Fibroblast of skin of left quadriceps (primary cell): Measurements from ENCODE around the gene FBXO31.
"Not testable (repeated sequence)": the region's sequence is repeated elsewhere in the genome, so short reads cannot be mapped to it uniquely, and the experiment has no call there.

ENCODE experiments used
- DNase-seq, 2 experiments: peaks; one replicate each; pipeline ENCODE4 v3.0.0-alpha.2; 2013; ENCODE audit warnings: low read depth in 2 of 2

The FBXO31 gene

DNA sequence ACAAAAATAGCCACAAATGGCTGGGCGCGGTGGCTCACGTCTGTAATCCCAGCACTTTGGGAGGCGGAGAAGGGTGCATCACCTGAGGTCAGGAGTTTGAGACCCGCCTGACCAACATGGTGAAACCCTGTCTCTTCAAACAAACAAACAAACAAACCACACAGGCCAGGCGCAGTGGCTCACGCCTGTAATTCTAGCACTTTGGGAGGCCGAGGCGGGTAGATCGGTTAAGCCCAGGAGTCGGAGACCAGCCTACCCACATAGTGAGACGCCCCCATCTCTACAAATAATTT, 1.2 kb upstream of the FBXO31 start:
- DNase-seq, result not testable (repeated sequence)

DNA sequence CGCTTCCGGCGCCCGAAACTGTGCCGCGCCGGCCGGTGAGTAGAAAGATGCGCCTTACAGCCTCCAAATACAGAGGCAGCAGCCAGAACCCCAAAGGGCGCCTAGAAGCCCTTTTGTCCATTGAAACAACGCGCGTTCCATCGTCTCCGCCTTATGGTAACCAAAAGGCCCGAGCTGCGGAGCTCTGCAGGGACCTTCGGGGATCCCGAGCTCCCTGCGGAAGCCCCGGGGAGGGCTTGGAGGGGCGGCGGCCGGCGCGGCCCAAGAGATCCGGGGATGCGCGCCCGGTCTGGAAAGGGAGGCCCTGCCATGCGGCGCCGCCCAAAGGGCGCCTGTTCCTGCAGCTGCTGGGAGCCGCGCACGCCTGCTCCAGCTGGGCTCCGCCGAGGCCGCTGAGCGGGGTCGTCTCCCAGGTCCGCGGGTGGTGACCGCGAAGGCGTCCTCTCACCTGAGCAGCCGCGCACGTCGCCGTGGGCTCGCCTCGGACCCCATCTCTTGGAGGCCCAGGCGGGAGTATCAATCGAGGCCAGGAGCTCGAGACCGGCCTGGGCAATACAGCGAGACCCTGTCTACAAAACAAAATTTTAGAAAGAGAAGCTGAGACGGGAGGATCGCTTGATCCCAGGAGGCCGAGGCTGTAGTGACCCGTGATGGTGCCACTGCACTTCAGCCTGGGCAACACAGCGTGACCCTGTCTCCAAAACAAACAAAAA, 742 bp upstream of the FBXO31 start:
- DNase-seq, result no peak

DNA sequence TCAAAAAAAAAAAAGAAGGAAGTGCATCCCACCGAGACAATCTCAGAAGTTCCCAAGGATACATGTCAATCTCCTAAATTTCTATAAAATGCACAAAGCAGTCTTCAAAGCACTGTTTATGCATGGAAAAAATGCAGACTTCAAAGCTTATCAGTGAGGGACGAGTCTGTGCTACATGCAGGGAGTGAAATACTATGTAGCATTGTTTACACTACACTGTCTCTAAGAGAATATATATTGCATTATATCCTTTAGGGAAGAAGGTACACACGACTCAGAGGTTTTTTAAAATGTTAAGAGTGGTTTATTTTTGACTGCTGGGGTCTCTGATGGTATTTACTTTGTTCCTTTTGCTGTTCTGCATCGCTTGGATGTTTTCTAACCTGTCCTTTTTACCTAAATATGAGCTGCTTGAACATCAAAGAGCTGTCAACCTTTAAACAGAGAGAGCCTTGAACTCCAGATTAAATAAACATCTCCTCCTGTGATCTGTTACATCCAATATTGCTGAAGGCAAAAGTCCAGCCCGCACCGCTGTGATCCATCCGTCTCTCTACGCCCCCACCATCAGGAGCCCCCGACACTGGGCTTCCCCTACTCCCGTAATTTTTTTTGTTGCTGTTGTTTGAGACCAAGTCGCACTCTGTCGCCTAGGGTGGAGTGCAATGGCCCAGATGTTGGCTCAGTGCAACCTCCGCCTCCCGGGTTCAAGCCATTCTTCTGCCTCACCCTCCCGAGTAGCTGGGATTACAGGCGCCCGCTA, 1.4 kb downstream of the FBXO31 start:
- DNase-seq, result no peak

DNA sequence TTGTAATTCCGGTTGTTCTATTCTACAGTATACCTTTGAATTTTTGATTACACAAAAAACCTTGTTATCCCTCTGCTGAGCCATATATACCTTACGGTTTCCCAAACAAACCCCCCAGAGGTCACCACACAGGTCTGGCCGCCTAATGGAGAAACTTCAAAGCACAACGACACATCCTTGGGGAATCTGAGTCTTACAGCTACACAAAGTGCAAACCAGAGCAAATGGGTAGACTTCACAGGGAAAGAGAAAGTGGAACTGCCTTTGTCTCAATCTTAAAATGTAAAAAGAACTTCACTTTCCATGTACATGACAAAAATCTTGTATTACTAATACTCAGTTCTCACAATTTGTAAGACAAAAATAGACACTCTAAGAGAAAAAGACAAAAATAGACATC, 2.7 kb downstream of the FBXO31 start:
- DNase-seq, result no peak

DNA sequence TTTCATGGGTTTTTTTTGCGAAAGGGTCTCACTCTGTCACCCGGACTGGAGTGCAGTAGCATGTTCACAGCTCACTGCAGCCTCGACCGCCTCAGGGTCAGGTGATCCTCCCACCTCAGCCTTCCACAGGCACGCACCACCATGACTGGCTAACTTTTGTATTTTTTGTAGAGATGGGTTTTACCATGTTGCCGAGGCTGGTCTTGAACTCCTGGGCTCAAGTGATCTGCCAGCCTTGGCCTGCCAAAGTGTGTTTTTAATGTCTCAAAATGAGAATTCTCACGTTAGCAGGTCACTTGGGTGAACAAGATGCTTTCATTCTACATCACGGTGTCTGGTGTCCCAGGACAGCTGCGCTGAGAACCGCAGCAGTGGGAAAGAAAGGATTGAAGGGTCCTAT, 3.2 kb downstream of the FBXO31 start:
- DNase-seq, result no peak

DNA sequence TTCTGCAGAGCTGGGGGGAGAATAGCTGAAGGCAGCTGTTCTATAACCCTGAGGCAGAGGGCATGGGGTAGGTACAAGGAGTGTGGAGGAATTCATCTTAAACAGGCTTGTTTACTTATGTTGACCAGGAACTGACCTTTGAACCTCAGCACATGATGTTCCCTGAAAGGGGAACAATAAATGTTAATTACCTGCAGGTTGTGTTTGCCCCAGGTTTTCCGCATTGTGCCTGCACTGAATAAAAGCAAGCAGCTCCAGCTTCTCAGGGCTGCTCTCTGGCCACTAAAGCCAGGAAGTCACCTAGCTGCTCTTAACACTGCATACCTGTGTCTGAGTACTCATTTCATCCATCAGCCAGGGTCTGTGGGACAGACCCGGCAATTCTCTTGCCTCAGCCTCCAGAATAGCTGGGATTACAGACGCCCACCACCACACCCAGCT, 4.2 kb downstream of the FBXO31 start:
- not testable (repeated sequence) for DNase-seq

DNA sequence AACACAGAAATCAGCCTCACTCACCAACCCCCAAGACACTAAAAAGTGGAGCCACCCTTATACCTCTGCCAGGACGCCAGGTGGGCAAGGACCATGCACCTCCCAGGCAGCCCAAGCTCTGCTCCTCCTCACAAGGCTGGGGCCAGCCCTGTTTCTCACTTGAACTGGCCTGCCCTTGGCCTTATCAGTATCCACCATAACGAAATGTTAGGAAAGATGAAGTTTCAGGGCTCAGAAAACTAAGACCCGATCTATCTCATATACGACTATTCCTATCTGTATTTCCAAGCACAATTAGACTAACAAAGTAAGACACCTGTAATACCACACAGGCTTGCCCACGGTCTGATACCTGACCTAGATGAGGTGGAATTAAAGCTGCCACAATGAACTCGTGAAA, 6.9 kb downstream of the FBXO31 start:
- DNase-seq, result no peak

DNA sequence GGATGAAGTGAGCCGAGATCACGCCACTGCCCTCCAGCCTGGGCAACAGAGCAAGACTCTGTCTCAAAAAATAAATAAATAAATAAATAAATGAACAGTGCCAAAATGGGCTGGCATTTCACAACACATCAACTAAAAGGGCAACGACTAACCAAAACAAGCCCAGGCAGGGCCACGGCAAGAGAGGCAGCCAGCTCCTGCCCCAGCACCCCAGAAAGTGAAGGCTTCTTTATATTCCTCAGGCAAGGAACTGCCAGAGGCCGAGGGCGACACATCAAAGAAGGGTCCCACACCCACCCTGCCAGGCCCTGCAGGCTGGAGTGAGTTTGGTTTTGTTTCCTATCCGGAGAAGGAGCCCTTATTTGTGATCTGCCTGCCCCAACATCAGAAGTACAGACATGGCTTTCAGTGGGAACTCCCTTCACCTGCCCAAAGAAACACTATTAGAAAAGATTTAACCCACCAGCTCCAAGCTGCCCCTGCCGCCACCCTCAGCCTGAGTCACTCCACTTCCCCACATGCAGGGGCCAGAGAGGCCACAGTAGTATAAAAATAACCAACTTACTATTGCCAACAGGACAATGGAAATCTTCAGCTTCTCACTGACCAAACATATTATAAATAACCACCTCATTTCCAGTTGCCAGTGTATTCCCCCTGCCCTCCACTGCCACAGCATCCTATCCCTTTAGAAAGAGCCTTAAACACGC, 8.0 kb downstream of the FBXO31 start:
- no peak for DNase-seq

DNA sequence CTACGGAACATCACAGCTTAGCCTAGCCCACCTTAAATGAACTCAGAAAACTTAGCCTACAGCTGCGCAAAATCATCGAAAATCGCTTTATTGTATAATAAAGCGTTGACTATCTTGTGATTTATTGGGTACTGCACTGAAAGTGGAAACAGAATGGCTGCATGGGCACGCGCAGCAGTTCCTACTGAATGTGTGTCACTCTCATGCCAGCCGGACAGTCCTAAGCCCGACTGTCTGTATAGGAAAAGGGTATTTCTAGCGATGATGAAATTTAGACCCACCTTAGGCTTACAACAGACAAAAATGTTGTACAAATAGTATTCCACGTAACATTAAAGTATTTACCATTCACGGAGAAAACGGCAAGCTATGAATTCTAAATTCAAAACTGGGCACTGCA, 9.3 kb downstream of the FBXO31 start:
- no peak for DNase-seq

DNA sequence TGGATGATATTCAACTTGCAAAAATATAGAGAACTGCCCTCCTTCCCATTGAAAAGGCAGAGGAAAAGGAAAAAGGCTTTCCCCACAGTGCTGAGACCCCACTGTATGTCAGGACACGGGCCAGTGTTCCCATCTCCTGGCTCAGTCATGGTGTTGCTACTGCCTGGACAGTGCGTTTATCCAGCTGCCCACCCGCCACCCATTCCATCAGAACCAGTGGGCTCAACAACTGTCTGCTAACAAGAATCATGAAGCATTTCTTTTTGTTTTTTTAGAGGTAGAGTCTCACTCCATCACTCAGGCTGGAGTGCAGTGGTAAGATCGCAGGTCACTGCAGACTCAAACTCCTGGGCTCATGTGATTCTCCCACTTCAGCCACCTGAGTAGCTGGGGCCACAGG, 11.3 kb downstream of the FBXO31 start:
- no peak for DNase-seq

DNA sequence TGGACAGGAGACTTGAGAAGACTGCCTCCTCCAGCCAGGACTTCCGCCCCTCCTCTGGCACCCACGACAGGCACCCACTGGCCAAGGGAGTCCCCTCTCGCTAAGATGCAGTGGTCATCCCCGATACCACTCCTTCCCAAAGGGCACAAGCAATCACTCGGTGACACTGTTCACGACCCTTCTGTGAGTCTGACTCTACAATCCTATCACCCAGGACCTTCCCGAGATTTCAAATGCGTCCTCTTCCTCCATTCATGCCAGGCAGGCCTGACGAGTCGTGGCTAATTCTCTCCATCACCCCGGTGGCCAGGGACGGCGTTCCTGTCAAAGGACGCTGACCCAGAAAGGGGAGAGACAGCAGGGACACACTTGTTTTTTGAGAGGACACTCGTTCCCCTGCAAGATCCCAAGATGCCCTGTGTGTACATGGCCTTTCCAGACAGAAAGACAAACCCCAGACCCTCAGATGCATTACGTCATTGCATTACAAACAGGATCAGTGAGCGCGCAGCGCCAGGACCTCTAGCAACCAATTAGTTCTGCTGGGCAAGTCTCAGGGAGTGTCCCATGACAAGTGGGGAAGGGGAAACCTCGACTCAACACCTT, 12.2 kb downstream of the FBXO31 start:
- no peak for DNase-seq

DNA sequence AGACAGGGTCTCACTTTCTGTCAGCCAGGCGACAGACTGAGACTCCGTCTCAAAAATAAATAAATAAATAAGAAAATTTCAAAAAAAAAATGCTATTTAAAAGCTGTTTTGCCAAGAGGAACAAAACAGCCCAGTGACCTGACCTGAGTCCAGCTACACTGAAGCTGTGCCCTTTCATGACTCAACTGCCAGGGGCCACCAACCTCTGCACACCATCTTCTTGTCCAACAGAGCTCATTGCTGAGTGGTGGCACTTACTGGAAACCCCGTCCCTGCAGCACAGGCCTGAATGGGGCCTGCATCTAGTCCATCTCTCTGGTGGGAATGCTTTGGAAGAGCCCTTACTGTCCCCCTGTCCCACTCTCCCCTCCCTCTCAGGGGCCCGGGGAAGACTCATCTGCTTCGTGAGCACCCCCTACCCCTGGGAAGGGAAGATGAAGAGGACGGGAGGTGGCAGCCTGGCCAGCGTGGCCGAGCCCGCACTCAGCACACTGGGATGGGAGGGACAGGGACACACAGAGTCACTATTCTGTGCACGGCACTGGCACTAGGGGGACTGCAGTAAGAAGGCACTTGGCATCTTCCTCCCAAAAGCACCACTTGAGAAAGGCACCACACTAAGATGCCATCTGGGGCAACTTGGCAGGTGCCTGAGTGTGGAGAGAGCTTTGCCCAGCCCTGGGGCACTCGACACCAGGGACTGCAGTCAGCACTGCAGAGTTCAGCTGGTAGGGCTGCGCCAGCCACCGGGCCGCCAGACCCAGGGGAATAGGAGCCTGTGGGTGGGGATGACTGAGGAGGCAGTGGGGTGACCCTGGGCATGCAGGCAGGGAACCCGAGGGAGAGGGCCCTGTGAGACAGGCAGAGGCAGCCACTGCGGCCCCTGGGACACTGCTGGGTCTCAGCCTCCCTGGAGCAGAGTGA, 13.5 kb downstream of the FBXO31 start:
- DNase-seq, result no peak

DNA sequence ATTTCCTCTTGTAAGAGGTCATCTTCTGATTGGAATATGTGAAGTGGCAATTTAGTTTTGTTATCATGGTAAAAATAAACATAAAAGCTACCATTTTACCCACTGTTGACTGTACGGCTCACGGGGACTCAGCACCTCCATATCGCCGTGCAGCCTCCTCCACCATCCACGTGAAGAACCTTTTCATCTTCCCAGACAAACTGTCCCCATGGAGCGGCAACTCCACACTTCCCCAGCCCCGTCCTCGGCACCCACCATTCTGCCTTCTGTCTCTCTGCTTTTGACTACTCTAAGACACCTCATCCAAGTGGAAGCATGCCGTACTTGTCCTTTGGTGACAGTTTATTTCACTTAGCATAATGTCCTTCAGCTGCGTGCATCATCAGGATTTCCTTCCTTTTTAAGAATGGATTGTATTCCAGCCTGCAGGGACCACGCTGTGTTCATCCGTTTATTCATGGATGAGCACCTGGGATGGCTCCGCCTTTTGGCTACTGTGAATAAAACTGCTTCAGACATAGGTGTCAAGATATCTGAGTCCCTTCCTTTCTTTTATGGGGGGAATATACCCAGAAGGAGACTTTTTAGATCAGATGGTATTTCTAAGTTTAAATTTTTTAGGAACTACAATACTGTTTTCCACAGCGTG, 14.3 kb downstream of the FBXO31 start:
- DNase-seq, result no peak

DNA sequence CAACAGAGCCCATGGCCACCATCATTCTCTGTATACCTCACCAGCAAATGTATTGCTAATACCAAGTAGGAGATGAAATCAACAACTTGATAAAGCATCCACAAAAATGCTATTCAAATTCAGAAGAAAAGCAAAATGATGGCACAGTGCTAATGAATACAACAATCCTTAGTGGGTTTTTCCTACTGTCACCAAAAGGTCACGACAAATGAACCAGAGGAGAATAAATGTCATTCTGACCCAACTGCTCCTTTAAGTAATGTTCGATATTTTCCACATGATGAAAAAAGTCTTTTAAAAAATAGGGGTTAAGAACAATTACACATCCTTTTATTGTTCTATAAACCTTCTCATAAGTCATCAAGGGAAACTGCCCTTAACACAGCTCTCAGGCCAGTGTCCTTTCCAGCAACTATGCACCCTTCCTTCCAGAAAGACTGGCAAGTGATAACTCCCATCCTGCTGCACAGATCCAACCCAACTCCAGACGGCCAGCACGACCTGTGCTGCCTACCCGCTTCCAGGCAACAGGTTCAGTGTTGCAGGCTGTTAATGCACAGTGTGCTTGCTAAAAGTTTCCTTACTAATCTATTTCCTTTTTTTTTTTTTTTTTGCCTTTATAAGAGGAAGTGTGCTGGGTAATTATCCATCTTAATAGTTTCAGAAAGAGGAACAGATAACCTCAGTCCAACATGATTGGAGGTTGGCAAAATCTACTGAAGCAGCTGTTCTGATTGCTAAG, 15.4 kb downstream of the FBXO31 start:
- no peak for DNase-seq

DNA sequence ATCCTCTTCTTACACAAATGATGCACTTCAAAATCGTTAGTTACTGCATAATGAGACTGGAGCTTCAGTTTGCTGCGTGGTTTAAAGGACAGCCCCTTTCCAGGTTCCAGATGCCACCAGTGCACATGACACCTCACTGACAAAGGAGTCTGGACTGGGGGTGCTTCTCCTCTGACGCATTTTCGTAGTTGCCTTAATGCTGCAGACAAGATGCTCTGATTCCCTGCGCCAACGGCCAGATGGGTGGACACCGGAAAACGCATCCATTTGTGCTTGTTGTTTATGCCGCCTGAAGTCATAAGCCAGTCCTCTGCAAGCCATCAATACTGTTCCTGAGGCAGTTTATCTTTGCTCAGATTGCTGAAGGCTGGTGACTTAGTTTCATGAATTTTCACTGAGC, 16.0 kb downstream of the FBXO31 start:
- DNase-seq, result no peak

DNA sequence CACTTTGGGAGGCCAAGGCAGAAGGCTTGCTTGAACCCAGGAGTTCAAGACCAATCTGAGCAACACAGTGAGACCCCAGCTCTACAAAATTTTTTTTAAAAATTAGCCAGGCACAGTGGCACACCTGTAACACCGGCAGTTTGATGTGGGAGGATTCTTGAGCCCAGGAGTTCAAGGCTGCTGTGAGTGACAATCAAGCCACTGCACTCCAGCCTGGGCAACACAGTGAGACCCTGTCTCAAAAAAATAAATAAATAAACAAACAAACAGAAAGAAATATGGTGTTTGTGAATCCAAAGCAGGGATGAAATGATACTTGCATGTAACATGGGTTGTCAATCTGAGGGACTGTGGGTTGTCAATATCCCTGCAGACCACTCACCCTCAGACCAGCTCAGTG, 16.6 kb downstream of the FBXO31 start:
- no peak for DNase-seq

DNA sequence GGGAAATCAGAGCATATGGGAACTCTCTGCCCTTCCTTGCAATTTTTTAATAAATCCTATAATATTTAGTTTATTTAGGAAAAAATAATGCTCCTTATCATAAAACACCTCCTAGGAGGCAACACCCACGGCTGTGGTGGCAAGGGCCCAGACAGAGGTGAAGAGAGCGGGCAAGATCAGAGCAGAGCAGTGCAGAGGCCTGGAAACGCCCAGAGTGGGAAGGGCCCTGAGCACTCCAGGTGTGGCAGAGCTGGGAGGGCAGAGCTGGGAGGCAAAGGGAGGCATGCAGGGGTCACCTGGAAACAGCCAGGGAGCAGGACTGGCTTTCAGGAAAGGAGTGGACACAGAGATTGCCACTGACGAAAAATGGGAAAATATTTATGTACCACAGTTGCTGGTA, 17.3 kb downstream of the FBXO31 start:
- no peak for DNase-seq

DNA sequence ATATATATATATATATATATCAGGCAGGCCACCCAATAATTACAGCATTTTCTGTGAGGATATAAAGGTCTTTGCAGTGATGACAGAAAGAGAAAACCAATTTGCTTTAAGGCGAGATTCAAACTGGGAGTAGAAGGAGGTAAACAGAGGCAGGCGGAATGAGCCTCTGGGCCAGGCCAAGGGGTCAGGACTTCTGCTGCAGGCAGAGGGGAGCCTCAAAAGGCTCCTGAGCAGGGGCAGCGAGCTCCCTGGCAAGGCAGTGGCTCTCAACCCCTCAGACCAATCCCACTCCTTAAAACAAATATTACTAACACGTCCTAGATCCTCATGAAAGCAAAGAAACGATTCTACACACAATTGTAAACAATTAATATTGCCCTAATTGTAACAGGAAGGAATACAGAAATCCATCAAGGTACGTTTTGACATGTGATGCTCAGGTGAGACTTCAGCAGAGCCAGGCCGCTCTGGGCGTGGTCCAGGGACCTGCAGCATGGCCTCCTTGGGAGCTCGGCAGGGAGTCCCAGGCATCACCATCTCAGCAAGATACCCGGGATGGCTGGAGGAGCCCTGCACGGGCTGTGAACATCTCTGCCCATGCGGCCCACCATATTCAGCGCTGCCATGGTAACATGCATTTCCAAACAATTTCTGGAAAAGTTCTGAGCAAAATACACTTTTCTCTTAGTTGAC, 18.4 kb downstream of the FBXO31 start:
- DNase-seq, result no peak

DNA sequence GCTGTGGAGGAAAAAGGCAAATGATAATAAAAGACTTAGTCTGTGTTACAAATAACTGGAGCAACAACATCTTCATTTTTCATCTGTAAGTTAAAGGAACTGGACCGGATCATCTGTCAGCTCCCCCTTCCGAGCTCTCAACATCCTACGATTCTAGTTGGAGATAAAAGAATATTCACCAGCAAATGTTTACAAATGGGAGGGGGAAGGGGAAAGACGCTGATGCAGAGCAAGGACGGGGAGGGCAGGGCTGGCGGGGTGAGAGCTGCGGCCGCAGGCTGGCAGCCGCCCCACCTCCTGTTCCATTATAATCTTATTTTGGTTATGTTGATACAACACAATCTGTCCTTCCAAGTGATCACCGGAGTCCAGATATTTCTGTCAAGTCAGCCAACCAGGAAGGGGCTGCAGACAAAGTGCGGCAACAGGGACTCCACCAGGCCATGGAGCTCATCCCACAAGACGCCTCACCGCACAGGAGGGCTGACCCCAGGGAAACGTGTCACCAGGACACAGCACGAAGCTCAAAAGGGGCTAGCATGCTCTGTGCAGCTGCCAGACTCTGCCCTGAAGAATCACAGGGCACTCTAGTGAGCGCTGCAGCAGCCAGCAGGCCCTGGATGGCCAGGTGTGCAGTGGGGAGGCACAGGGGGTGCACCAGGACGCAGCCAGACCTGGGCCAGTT, 19.7 kb downstream of the FBXO31 start:
- DNase-seq, result no peak
